ENCODE results near the gene CADM4. TPM values are rescaled to one million over a fixed set of nuclear protein-coding genes. Genes with fewer than 3 reads are reported as not detected.

Gene CADM4
- polyA plus RNA-seq, 1 of the 3 experiments (the other 2 are of a cell fraction), result 28.9 TPM

GRCh38 chr19:43638995-43639518 lies 593 bp downstream of the CADM4 start:
- H3K9me2 ChIP-seq, result no peaks in the 10 kb centered on the region
- no peaks in the 10 kb centered on the region; the same call in 1 of the 2 replicates for H3K27me3 ChIP-seq (ENCODE audit: insufficient read depth)
- no peak for DNase-seq
- no peak overlapping the region for H3K9ac ChIP-seq
- POLR2A ChIA-PET, result no interaction called here
- CTCF ChIA-PET, result no interaction called here
- no peak overlapping the region for H3K27ac ChIP-seq (ENCODE audit: low read depth in 2 of 2, low read length in 1 of 2)
- H4K20me1 ChIP-seq (ENCODE audit: insufficient read depth), result no peaks in the 10 kb centered on the region
- TF ChIP-seq EZH2phosphoT487 (IDR thresholded peaks at IDR 0.05; ENCODE audit: borderline replicate concordance, low read depth), result no peak
- TF ChIP-seq MEF2A (IDR thresholded peaks at IDR 0.05; ENCODE audit: borderline replicate concordance, low read depth), result no peak
- no peak for TF ChIP-seq ZBTB33 (IDR thresholded peaks at IDR 0.05; ENCODE audit: borderline replicate concordance, low read depth)
- TF ChIP-seq RXRA (IDR thresholded peaks at IDR 0.05; ENCODE audit: borderline replicate concordance, low read depth), result no peak
- TF ChIP-seq IRF3 (IDR thresholded peaks at IDR 0.05; ENCODE audit: low read depth, low read length), result no peak
- TF ChIP-seq CHD2 (IDR thresholded peaks at IDR 0.05; ENCODE audit: low read length, partially characterized antibody), result no peak
- TF ChIP-seq POLR2AphosphoS5 (IDR thresholded peaks at IDR 0.05; ENCODE audit: low read depth, low read length), result no peak
- no peak for TF ChIP-seq SIN3A (IDR thresholded peaks at IDR 0.05; ENCODE audit: borderline replicate concordance, low read depth, low read length)
- TF ChIP-seq RAD21 (IDR thresholded peaks at IDR 0.05; ENCODE audit: low read length), result no peak
- TF ChIP-seq TAF1 (IDR thresholded peaks at IDR 0.05; ENCODE audit: borderline replicate concordance, low read depth, low read length), result no peak
- TF ChIP-seq REST (IDR thresholded peaks at IDR 0.05; ENCODE audit: low read depth, low read length), result no peak
- no peak for TF ChIP-seq FOXM1 (IDR thresholded peaks at IDR 0.05; ENCODE audit: low read depth)
- no peak for TF ChIP-seq GABPA (IDR thresholded peaks at IDR 0.05; ENCODE audit: low read depth)
- no peaks in the 10 kb centered on the region for H3K9me3 ChIP-seq
- no peaks in the 10 kb centered on the region for H3K79me2 ChIP-seq (ENCODE audit: insufficient read depth)
- H2AFZ ChIP-seq (ENCODE audit: low read depth), result no peak overlapping the region
- 14% methylated on average over 10 of the region's 18 CpGs for WGBS (ENCODE audit: low lambda C conversion rate)
- peak overlapping the region; percentile 24; the same call in 1 of the 2 replicates for H3K4me2 ChIP-seq
- H3K4me3 ChIP-seq (ENCODE audit: low read depth in 2 of 2, low read length in 1 of 2), result peak overlapping the region in 1 of 2 experiments; percentile 50; a peak in 2 of 4 replicates
- no peaks in the 10 kb centered on the region for H3K36me3 ChIP-seq (replicated peaks in 1 of 2; ENCODE audit: control insufficient read depth in 1 of 2, insufficient read depth in 2 of 2, low read length in 1 of 2)
- H3F3A ChIP-seq (replicated peaks; ENCODE audit: insufficient read depth), result peaks cover 12% of the 10 kb centered on the region
- H3K4me1 ChIP-seq (ENCODE audit: control insufficient read depth in 1 of 2, insufficient read depth in 2 of 2, low read depth in 1 of 2, low read length in 1 of 2), result peaks cover 0 to 14% of the 10 kb centered on the region in 2 experiments; a peak in 1 of 4 replicates
